ENCODE measurements around the gene MAP3K5. TPM values are rescaled to one million over a fixed set of nuclear protein-coding genes. Genes with fewer than 3 reads are reported as not detected.

Gene MAP3K5
- total RNA-seq, 6 donors from 2014 or later: 26.4 to 45.1 (median 41.8) TPM

DNA sequence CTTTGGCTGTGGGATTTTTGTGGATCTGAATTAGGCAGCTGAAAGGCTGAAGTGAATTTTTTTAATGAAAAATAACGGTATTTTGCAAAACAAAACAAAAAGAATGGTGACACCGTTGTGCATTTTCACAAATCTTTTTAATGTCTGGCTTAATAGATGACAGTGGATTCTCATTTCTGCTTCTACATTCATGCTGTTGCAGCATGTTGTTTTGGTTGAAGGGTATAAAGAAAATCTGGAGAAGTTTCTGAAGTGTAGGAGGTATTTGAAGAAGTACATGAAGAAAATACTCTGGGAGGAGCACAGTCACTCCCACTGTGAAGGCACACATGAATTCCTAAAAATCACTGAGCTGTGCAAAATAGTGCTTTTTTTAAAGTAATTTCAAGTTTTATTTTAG lies 3.1 kb upstream of the MAP3K5 start:
- Histone ChIP-seq H3K36me3 (no peaks in the 10 kb centered on the region), H3K9me3 (no peaks in the 10 kb centered on the region), H3K4me1 (peaks cover 7 to 12% (median 9%) of the 10 kb centered on the region in 4 donors), H3K4me3 (no peak overlapping the region), H3K27ac (no peak overlapping the region), H3K27me3 (no peaks in the 10 kb centered on the region)
- 89 to 96% methylated on average over 2 of the region's 2 CpGs for WGBS, 2 donors
- no peak for ATAC-seq (ENCODE audit: low FRiP score in 2 of 2)
- no peak for DNase-seq
- TF ChIP-seq POLR2AphosphoS5 (IDR thresholded peaks at IDR 0.05): no peak
- TF ChIP-seq EP300 (IDR thresholded peaks at IDR 0.05): no peak
- no peak for TF ChIP-seq POLR2A (IDR thresholded peaks at IDR 0.05)
- no peak for TF ChIP-seq CTCF (IDR thresholded peaks at IDR 0.05)

GRCh38 chr6:136793363-136793762 lies 1.1 kb upstream of the MAP3K5 start:
- H3K4me3 ChIP-seq: peak overlapping the region in 3 of 4 donors; percentile 80 to 93 (median 90)
- H3K9me3 ChIP-seq: no peaks in the 10 kb centered on the region
- H3K4me1 ChIP-seq: peaks cover 20 to 31% (median 24%) of the 10 kb centered on the region in 4 donors
- H3K36me3 ChIP-seq: no peaks in the 10 kb centered on the region
- no peaks in the 10 kb centered on the region for H3K27me3 ChIP-seq
- DNase-seq (no peak), ATAC-seq (ENCODE audit: low FRiP score in 2 of 2) (no peak)
- peak overlapping the region; percentile 97 to 99 (median 98) for H3K27ac ChIP-seq
- 40 to 41% methylated on average over 8 of the region's 8 CpGs for WGBS, 2 donors
- TF ChIP-seq POLR2A (IDR thresholded peaks at IDR 0.05) (no peak), EP300 (IDR thresholded peaks at IDR 0.05) (no peak), POLR2AphosphoS5 (IDR thresholded peaks at IDR 0.05) (no peak), CTCF (IDR thresholded peaks at IDR 0.05) (no peak)

- DNase-seq (no peak), ATAC-seq (ENCODE audit: low FRiP score in 2 of 2) (no peak)
- no peaks in the 10 kb centered on the region for H3K36me3 ChIP-seq
- H3K9me3 ChIP-seq: no peaks in the 10 kb centered on the region
- peaks cover 24 to 44% (median 37%) of the 10 kb centered on the region in 4 donors for H3K4me1 ChIP-seq
- H3K27me3 ChIP-seq: no peaks in the 10 kb centered on the region
- H3K27ac ChIP-seq: peak overlapping the region; percentile 97 to 99 (median 98)
- peak overlapping the region; percentile 80 to 97 (median 92) for H3K4me3 ChIP-seq
- 0 to 1% methylated on average over 2 to 18 of the region's 46 CpGs for WGBS, 2 donors
- TF ChIP-seq POLR2AphosphoS5 (IDR thresholded peaks at IDR 0.05) (peak in 1 of 2 donors; percentile 63), POLR2A (IDR thresholded peaks at IDR 0.05) (no peak), CTCF (IDR thresholded peaks at IDR 0.05) (no peak), EP300 (IDR thresholded peaks at IDR 0.05) (peak in 1 of 4 donors; percentile 24)
Observed at GRCh38 chr6:136792095-136792409, 225 bp downstream of the MAP3K5 start.

- peak overlapping the region; percentile 80 to 97 (median 92) for H3K4me3 ChIP-seq
- no peaks in the 10 kb centered on the region for H3K27me3 ChIP-seq
- peak; percentile 42 to 52 for ATAC-seq (ENCODE audit: low FRiP score in 2 of 2)
- H3K4me1 ChIP-seq: peaks cover 25 to 49% (median 40%) of the 10 kb centered on the region in 4 donors
- peak; percentile 88 to 91 for DNase-seq
- peak overlapping the region; percentile 97 to 99 (median 98) for H3K27ac ChIP-seq
- TF ChIP-seq POLR2AphosphoS5 (IDR thresholded peaks at IDR 0.05): peak; percentile 65 to 87
- TF ChIP-seq POLR2A (IDR thresholded peaks at IDR 0.05): peak in 1 of 4 donors; percentile 71
- TF ChIP-seq CTCF (IDR thresholded peaks at IDR 0.05): no peak
- no peak for TF ChIP-seq EP300 (IDR thresholded peaks at IDR 0.05)
- H3K9me3 ChIP-seq: no peaks in the 10 kb centered on the region
- WGBS, 2 donors: 2 to 3% methylated on average over 14 to 24 of the region's 62 CpGs
- no peaks in the 10 kb centered on the region for H3K36me3 ChIP-seq
Observed at GRCh38 chr6:136791296-136792094, 782 bp downstream of the MAP3K5 start.
